GM18517 (cell line): Measurements from ENCODE around the gene MYLK.

Source experiments
- ATAC-seq: cut with Tn5 transposase; IDR thresholded peaks from one replicate; pipeline ENCODE4 v1.9.1; 2021; ENCODE audit warnings: mild to moderate bottlenecking, moderate library complexity; ENCODE audit not compliant: unreplicated experiment

The MYLK gene

GRCh38 chr3:123683505-123684154 is 200.5 kb downstream of the MYLK start:
- ATAC-seq, result no peak

- no peak for ATAC-seq
These were observed 201.2 kb downstream of the MYLK start for GRCh38 chr3:123682781-123683504.

GRCh38 chr3:123682302-123682701 is 201.8 kb downstream of the MYLK start:
- ATAC-seq, result no peak

GRCh38 chr3:123679712-123680386 is 204.3 kb downstream of the MYLK start:
- ATAC-seq, result no peak

- no peak for ATAC-seq
These were observed 206.0 kb downstream of the MYLK start for GRCh38 chr3:123678108-123678511.

GRCh38 chr3:123672429-123673146 is 211.5 kb downstream of the MYLK start:
- no peak for ATAC-seq

- no peak for ATAC-seq
These were observed 213.4 kb downstream of the MYLK start for GRCh38 chr3:123670743-123671142.

GRCh38 chr3:123668906-123669305 is 215.2 kb downstream of the MYLK start:
- ATAC-seq, result no peak

- no peak for ATAC-seq
These were observed 216.3 kb downstream of the MYLK start for GRCh38 chr3:123667784-123668183.

- ATAC-seq, result no peak
These were observed 219.4 kb downstream of the MYLK start for GRCh38 chr3:123664753-123665152.

- no peak for ATAC-seq
These were observed 220.2 kb downstream of the MYLK start for GRCh38 chr3:123663977-123664376.

GRCh38 chr3:123661973-123662372 is 222.2 kb downstream of the MYLK start:
- no peak for ATAC-seq

GRCh38 chr3:123660900-123661299 is 223.2 kb downstream of the MYLK start:
- no peak for ATAC-seq

- no peak for ATAC-seq
These were observed 223.9 kb downstream of the MYLK start for GRCh38 chr3:123660141-123660675.

GRCh38 chr3:123658852-123659206 is 225.3 kb downstream of the MYLK start:
- no peak for ATAC-seq

- no peak for ATAC-seq
These were observed 225.8 kb downstream of the MYLK start for GRCh38 chr3:123658118-123658851.

GRCh38 chr3:123657568-123657967 is 226.6 kb downstream of the MYLK start:
- ATAC-seq, result no peak

GRCh38 chr3:123657111-123657510 is 227.0 kb downstream of the MYLK start:
- no peak for ATAC-seq

- no peak for ATAC-seq
These were observed 227.4 kb downstream of the MYLK start for GRCh38 chr3:123656691-123657090.

GRCh38 chr3:123656274-123656673 is 227.9 kb downstream of the MYLK start:
- ATAC-seq, result no peak

GRCh38 chr3:123655400-123655799 is 228.7 kb downstream of the MYLK start:
- no peak for ATAC-seq
